Endothelial cell (in vitro differentiated cells): ENCODE data around the gene GPR107. TPM values are rescaled to one million over a fixed set of nuclear protein-coding genes. Genes with fewer than 3 reads are reported as not detected.
A peak's percentile ranks its signal among the peaks of the same experiment; 100 is the strongest.

Experiments used
- DNase-seq: peaks from one replicate; pipeline ENCODE4 v3.0.0; 2021; ENCODE audit warnings: low spot score
- H3K27ac Mint-ChIP-seq: one replicate; pipeline ENCODE4 v1.8.0; 2021; ENCODE audit warnings: mixed read lengths, inconsistent platforms; ENCODE audit not compliant: unreplicated experiment
- H3K27me3 Mint-ChIP-seq: one replicate; pipeline ENCODE4 v1.8.0; 2021; ENCODE audit warnings: mild to moderate bottlenecking, moderate library complexity, mixed read lengths, inconsistent platforms; ENCODE audit not compliant: unreplicated experiment
- H3K36me3 Mint-ChIP-seq: one replicate; pipeline ENCODE4 v1.8.0; 2021; ENCODE audit warnings: mild to moderate bottlenecking, low read depth, mixed read lengths, inconsistent platforms; ENCODE audit not compliant: unreplicated experiment
- H3K4me1 Mint-ChIP-seq: one replicate; pipeline ENCODE4 v1.8.0; 2021; ENCODE audit warnings: mild to moderate bottlenecking, mixed read lengths, inconsistent platforms; ENCODE audit not compliant: unreplicated experiment
- H3K4me3 Mint-ChIP-seq: one replicate; pipeline ENCODE4 v1.8.0; 2021; ENCODE audit warnings: mild to moderate bottlenecking, mixed read lengths, inconsistent platforms; ENCODE audit not compliant: unreplicated experiment
- H3K9me3 Mint-ChIP-seq: one replicate; pipeline ENCODE4 v1.8.0; 2021; ENCODE audit warnings: mixed read lengths, inconsistent platforms; ENCODE audit not compliant: unreplicated experiment
- total RNA-seq: library from RNA; stranded (reverse); fragmentation: NEBNext Ultra II Directional; extraction: Animal tissue kit (Norgen Biotek cat#: 25700); gene quantifications from one replicate; pipeline ENCODE4 v1.2.1, GENCODE V29; 2021; ENCODE audit not compliant: unreplicated experiment
- TF ChIP-seq, protein P1 (sequence below): fragments of 200-600 bp; sonication (generic); IDR thresholded peaks from one replicate; pipeline ENCODE4 v1.5.0; 2021; ENCODE audit warnings: antibody characterized with exemption; ENCODE audit not compliant: unreplicated experiment

The GPR107 gene
- total RNA-seq, 1 donor from 2014 or later: 63.5 TPM

GRCh38 chr9:130054820-130055219, 1.1 kb downstream of the GPR107 start:
- Mint-ChIP-seq H3K27ac (peak overlapping the region; percentile 96), H3K4me1 (peaks cover 16% of the 10 kb centered on the region), H3K4me3 (peak overlapping the region; percentile 99), H3K27me3 (no peaks in the 10 kb centered on the region), H3K36me3 (peaks cover 4% of the 10 kb centered on the region), H3K9me3 (no peaks in the 10 kb centered on the region)
- TF ChIP-seq, protein P1, sequence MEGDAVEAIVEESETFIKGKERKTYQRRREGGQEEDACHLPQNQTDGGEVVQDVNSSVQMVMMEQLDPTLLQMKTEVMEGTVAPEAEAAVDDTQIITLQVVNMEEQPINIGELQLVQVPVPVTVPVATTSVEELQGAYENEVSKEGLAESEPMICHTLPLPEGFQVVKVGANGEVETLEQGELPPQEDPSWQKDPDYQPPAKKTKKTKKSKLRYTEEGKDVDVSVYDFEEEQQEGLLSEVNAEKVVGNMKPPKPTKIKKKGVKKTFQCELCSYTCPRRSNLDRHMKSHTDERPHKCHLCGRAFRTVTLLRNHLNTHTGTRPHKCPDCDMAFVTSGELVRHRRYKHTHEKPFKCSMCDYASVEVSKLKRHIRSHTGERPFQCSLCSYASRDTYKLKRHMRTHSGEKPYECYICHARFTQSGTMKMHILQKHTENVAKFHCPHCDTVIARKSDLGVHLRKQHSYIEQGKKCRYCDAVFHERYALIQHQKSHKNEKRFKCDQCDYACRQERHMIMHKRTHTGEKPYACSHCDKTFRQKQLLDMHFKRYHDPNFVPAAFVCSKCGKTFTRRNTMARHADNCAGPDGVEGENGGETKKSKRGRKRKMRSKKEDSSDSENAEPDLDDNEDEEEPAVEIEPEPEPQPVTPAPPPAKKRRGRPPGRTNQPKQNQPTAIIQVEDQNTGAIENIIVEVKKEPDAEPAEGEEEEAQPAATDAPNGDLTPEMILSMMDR: no peak
- no peak for DNase-seq

- peaks cover 34% of the 10 kb centered on the region for H3K4me1 Mint-ChIP-seq
- no peaks in the 10 kb centered on the region for H3K9me3 Mint-ChIP-seq
- H3K27ac Mint-ChIP-seq: no peak overlapping the region
- peaks cover 16% of the 10 kb centered on the region for H3K36me3 Mint-ChIP-seq
- TF ChIP-seq, protein P1: peak; percentile 42
- DNase-seq: no peak
- H3K4me3 Mint-ChIP-seq: no peak overlapping the region
- H3K27me3 Mint-ChIP-seq: peaks cover 2% of the 10 kb centered on the region
These were observed 4.4 kb downstream of the GPR107 start for GRCh38 chr9:130058154-130058553.

DNA sequence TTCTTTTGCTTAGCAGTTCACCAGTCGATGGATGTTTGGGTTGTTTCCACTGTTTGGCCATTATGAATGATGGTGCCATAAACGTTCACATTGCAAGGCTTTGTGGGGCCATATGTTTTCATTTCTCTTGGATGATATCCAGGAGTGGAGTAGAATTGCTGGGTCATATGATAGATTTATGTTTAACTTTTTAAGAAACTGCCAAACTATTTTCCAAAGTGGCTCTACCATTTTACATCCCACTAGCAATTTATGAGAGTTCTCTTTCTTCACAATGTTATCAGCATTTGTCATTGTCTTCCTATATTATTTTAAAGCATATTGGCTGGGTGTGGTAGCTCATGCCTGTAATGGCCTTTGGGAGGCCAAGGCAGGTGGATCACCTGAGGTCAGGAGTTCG, 5.2 kb downstream of the GPR107 start:
- peaks cover 16% of the 10 kb centered on the region for H3K36me3 Mint-ChIP-seq
- TF ChIP-seq, protein P1: no peak
- no peaks in the 10 kb centered on the region for H3K9me3 Mint-ChIP-seq
- H3K4me3 Mint-ChIP-seq: no peak overlapping the region
- no peak overlapping the region for H3K27ac Mint-ChIP-seq
- H3K27me3 Mint-ChIP-seq: peaks cover 2% of the 10 kb centered on the region
- no peak for DNase-seq
- H3K4me1 Mint-ChIP-seq: peaks cover 33% of the 10 kb centered on the region

DNA sequence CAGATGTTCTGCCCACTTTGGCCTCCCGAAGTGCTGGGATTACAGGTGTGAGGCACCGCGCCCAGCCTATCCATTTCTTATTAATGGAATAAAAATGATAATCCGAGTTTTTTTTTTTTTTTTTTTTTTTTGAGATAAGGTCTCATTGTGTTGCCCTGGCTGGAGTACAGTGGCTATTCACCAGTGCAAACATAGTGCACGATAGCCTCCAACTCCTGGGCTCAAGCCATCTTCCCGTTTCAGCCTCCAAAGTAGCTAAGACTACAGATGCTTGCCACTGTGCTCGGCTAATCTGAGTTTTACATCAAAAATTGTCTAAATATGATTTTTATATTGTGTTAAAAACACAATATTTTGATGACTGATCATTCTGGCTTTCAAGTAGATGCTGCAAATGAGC, 6.6 kb downstream of the GPR107 start:
- no peak for DNase-seq
- Mint-ChIP-seq H3K4me3 (no peak overlapping the region), H3K36me3 (peaks cover 16% of the 10 kb centered on the region), H3K4me1 (peaks cover 22% of the 10 kb centered on the region), H3K9me3 (no peaks in the 10 kb centered on the region), H3K27ac (no peak overlapping the region), H3K27me3 (peaks cover 5% of the 10 kb centered on the region)
- TF ChIP-seq, protein P1: no peak

DNA sequence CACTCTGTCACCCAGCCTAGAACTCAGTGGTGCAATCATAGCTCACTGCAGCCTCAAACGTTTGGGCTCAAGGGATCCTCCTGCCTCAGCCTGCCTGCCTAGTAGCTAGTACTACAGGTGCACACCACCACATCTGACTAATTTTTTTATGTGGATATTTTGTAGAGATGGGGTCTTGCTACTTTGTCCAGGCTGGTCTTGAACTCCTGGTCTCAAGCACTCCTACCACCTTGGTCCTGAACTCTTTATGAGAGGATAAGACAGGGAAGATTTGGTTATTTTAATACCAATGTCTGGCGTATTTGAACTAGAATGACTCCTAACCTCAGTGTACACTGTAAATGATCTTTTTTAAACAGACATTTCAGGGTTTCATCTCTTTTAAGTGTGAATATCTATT, 9.0 kb downstream of the GPR107 start:
- H3K27ac Mint-ChIP-seq: no peak overlapping the region
- H3K36me3 Mint-ChIP-seq: peaks cover 20% of the 10 kb centered on the region
- H3K27me3 Mint-ChIP-seq: peaks cover 7% of the 10 kb centered on the region
- no peak overlapping the region for H3K4me3 Mint-ChIP-seq
- no peak for DNase-seq
- no peaks in the 10 kb centered on the region for H3K9me3 Mint-ChIP-seq
- TF ChIP-seq, protein P1: no peak
- peaks cover 25% of the 10 kb centered on the region for H3K4me1 Mint-ChIP-seq
